Uterus (tissue), 4 donors: ENCODE results near the gene TSTD1. TPM values are rescaled to one million over a fixed set of nuclear protein-coding genes. Genes with fewer than 3 reads are reported as not detected.

Experiments
- DNase-seq, 2 donors: peaks; one replicate each; pipeline ENCODE4 v3.0.0-alpha.2; 2019 to 2020
- H3K27ac ChIP-seq, 2 donors: fragments of 200-600 bp; sonication (generic); 1 replicate in 1 of 2; 2 replicates in 1 of 2; pipeline ENCODE4 v1.5.1; 2016 to 2018
- H3K27me3 ChIP-seq, 2 donors: fragments of 200-600 bp; sonication (generic); one replicate each; pipeline ENCODE4 v1.5.1; 2018 to 2019; ENCODE audit warnings: control low read depth in 1 of 2
- H3K36me3 ChIP-seq, 2 donors: fragments of 200-600 bp; sonication (generic); one replicate each; pipeline ENCODE4 v1.5.1; 2019; ENCODE audit warnings: control low read depth in 1 of 2
- H3K4me1 ChIP-seq, 2 donors: fragments of 200-600 bp; sonication (generic); one replicate each; pipeline ENCODE4 v1.5.1; 2018 to 2019; ENCODE audit warnings: control low read depth in 1 of 2
- H3K4me3 ChIP-seq, 2 donors: fragments of 200-600 bp; sonication (generic); 1 replicate in 1 of 2; 2 replicates in 1 of 2; pipeline ENCODE4 v1.5.1; 2018 to 2019; ENCODE audit warnings: mild to moderate bottlenecking in 1 of 2
- H3K9me3 ChIP-seq, 2 donors: fragments of 200-600 bp; sonication (generic); one replicate each; pipeline ENCODE4 v1.5.1; 2019; ENCODE audit warnings: control low read depth in 1 of 2
- POLR2A ChIP-seq, 2 donors: fragments of 450-650 bp; IDR thresholded peaks; one replicate each; pipeline ENCODE4 v1.6.1; 2016; ENCODE audit warnings: antibody characterized with exemption in 2 of 2, mild to moderate bottlenecking in 1 of 2, moderate library complexity in 1 of 2
- intact Hi-C: fragments of 100-400 bp; cut with DNase I; formaldehyde crosslinking; loops from one replicate; pipeline ENCODE4 v1.15.1; 2023; ENCODE audit warnings: low total_unique reads
- total RNA-seq, 4 donors: library from RNA; depleted of rRNA in 3 of 4; stranded (reverse); fragments of >200 nt in 3 of 4; gene quantifications; one replicate each; pipeline versions ENCODE4 v1.1.0 to v1.2.4, GENCODE V29; 2014 to 2023
- TF ChIP-seq, protein P1 (sequence below), 4 experiments: fragments of 200-600 bp in 2 of 4; fragments of 450-650 bp in 2 of 4; sonication (generic) in 2 of 4; IDR thresholded peaks; one replicate each; pipeline ENCODE4 v1.5.1; 2016 to 2019; ENCODE audit warnings: antibody characterized with exemption in 4 of 4, mild to moderate bottlenecking in 2 of 4, moderate library complexity in 1 of 4
- donor health status: DM: yes; HTN: yes; CAD: no.

Gene TSTD1
- total RNA-seq, 4 donors from 2014 or later: 5.6 to 20.3 TPM; not detected in 2

DNA sequence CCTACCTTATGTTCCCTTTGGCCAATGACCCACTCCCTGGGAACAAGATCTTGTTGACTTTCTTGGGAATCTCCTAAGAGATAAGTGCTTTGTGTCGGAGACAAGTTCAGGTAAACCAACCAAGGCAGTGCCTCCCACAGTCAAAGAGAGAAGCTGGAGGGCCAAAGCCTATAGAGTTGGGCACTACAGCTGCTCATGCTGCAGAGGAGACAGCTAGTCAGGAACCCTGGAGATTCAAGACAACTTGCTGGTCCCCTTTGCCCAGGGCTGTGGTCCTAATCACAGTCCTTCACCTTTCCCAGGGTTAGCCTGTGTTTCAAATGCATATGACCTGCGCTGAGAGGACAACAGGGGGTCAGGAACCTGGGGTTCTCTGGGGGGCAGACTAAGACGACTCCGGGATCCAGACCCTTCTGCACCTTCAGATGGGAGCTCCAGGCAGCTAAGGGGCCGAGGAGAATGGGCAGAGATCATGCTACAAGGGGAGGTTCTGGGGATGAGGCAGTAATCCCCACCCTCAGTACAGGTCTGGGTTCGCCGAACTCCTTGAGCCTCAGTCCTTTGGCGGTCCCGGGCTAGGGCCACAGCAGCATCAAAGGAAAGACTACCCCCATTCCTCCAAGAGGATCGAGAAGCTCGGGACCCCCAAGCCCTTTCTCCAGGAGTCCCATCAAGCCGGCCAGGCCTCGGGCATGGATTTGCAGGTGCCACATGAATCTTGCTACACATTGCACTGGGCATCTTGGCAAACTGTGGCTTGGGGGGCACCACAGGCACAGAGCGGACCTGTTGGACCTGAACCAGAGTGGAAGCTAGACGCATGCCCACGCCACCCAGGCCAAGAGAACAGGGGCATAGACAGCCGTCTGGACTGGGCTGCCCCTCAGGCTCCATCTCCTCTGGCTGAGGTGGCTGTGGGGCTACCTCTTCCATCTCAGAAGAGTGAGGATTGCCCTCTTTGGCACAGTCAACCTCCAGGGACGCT lies 9.0 kb upstream of the TSTD1 start:
- intact Hi-C loops: no loop called here
- Histone ChIP-seq H3K4me3 (no peak overlapping the region), H3K36me3 (no peaks in the 10 kb centered on the region), H3K27me3 (no peaks in the 10 kb centered on the region), H3K9me3 (no peaks in the 10 kb centered on the region), H3K4me1 (peaks cover 0 to 6% of the 10 kb centered on the region in 2 donors), H3K27ac (no peak overlapping the region)
- DNase-seq: no peak
- TF ChIP-seq POLR2A (IDR thresholded peaks at IDR 0.05): no peak
- TF ChIP-seq, protein P1, sequence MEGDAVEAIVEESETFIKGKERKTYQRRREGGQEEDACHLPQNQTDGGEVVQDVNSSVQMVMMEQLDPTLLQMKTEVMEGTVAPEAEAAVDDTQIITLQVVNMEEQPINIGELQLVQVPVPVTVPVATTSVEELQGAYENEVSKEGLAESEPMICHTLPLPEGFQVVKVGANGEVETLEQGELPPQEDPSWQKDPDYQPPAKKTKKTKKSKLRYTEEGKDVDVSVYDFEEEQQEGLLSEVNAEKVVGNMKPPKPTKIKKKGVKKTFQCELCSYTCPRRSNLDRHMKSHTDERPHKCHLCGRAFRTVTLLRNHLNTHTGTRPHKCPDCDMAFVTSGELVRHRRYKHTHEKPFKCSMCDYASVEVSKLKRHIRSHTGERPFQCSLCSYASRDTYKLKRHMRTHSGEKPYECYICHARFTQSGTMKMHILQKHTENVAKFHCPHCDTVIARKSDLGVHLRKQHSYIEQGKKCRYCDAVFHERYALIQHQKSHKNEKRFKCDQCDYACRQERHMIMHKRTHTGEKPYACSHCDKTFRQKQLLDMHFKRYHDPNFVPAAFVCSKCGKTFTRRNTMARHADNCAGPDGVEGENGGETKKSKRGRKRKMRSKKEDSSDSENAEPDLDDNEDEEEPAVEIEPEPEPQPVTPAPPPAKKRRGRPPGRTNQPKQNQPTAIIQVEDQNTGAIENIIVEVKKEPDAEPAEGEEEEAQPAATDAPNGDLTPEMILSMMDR (IDR thresholded peaks at IDR 0.05): no peak

DNA sequence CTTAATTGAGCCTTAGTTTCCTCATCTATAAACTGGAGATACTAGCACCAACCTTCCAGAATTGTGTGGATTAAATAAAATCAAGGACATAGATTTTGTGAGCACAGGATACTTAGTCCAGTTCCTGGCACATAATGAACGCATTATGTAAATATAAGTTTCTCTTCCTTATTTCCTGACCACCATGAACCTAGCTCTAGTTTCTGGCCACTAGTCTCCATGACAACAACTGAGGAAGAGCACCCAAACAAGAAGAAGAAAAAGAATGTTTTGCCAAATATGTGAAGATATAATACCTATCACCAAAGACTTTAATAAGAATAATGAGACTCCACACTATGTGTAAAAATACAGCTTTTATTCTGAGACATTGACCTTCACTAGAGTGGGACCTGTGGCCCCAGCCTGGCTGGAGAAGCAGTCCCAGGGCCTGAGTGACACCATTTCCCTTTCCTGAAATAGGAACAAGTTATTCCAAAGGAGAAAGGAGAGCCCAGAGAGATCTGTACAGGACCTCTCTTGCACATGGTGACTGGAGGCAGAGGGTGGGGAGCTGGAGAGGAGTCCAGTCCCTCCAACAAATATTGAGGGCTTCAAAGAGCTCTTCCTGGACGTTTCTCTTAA lies 8.0 kb upstream of the TSTD1 start:
- no peaks in the 10 kb centered on the region for H3K36me3 ChIP-seq
- TF ChIP-seq POLR2A (IDR thresholded peaks at IDR 0.05): no peak
- TF ChIP-seq, protein P1 (IDR thresholded peaks at IDR 0.05): no peak
- intact Hi-C loops: no loop called here
- H3K4me3 ChIP-seq: peak overlapping the region; percentile 78 to 87
- DNase-seq: no peak
- no peaks in the 10 kb centered on the region for H3K9me3 ChIP-seq
- H3K4me1 ChIP-seq: peaks cover 0 to 6% of the 10 kb centered on the region in 2 donors
- H3K27ac ChIP-seq: peak overlapping the region; percentile 93 to 97
- no peaks in the 10 kb centered on the region for H3K27me3 ChIP-seq

DNA sequence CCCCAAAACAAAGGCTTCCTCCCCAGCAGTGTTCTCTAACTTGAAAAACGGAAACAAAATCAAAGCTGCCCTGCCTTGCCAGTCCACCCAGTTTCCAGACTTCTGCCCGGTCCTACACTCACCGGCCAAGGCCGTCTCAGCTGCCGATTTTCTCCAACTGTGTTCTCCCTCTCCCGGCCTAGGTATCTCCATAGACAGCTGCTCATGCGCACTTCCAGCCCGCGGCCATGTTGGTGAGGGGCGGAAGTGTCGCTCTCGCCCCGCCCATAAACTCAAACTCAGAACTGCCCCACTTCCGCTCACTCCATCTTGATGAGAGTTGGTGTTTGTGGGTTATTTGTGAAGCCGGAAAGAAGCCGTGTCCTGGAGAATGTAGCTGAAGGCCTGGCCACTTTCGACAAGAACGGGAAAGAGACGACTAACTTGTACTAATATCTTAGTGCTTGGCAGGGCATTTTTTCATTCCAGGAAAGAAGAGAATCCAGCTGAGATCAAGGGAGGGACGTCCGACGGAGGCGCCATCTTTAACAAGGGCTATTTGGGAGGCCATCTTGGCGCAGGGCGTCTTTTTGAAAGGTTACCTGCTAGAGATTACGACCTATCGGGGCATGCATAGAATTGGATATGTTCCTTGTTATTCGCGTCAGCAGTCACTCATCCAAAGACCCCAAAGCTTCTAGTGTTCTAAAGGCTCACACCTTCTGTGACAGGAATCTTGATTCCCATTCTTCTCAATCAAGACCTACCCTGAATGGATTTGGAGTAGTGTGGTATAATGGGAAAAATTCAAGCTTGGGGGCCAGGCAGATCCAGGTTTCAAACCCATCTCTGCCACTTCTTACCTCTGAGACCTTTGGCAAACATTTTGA lies 7.2 kb upstream of the TSTD1 start, which contains the start of gene USF1:
Gene USF1 (minus strand): TSS at position 242 of the 869 bp plus-strand sequence. CDS start 2,702 bp downstream, outside the sequence.
- TF ChIP-seq POLR2A (IDR thresholded peaks at IDR 0.05): peak; percentile 69 to 75
- TF ChIP-seq, protein P1 (IDR thresholded peaks at IDR 0.05): peak in 1 of 4 experiments; percentile 14
- H3K4me3 ChIP-seq: peak within 1 kb of the TSS; percentile 78 to 87
- H3K27me3 ChIP-seq: no peaks in the 10 kb centered on the region
- intact Hi-C loops: no loop called here
- no peaks in the 10 kb centered on the region for H3K9me3 ChIP-seq
- peak within 1 kb of the TSS; percentile 93 to 97 for H3K27ac ChIP-seq
- peak; percentile 93 to 95 for DNase-seq
- H3K36me3 ChIP-seq: no peaks in the 10 kb centered on the region
- H3K4me1 ChIP-seq: peaks cover 0 to 6% of the 10 kb centered on the region in 2 donors

DNA sequence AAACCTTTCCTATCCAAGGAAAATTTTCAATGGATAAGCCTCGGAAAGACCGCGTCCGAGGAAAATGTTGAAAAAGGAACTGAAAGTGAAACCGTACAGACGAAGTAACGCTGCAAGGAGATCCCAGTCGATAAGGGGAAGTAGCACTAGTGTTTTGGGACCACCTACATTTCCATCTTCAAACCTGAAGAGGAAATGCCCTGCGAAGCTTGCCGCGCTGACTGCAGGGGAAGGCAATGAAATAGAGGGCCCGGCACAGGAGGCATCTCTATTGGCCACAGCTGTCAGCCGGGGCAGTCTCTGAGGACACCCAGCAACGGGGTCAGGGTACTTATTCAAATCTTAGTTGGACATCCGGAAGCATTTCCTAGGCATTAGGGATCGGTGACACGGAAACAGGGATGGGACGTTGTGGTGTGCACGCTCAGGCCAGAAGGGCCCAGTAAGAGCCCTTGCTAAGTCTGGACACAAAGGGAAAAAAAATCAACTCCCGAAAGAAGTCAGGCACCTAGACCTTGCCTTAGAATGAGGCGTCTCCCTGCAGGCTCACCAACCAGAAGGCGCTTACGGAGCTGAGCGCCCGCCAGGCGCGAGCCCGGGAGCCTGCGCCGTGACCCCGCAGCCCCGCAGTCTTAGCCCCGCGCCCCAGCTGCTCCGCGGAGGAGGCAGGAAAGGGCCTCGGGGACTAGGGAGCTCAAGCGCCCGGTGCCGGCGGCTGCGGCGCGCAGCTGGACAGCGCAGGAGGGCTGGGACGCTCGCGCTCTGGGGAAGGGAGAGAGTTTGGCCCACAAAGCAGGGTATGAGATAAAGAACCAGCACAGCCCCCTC lies 6.4 kb upstream of the TSTD1 start:
- Histone ChIP-seq H3K27me3 (no peaks in the 10 kb centered on the region), H3K4me3 (peak overlapping the region; percentile 78 to 87), H3K36me3 (no peaks in the 10 kb centered on the region), H3K9me3 (no peaks in the 10 kb centered on the region), H3K4me1 (peaks cover 0 to 6% of the 10 kb centered on the region in 2 donors), H3K27ac (peak overlapping the region; percentile 93 to 97)
- peak; percentile 43 to 56 for DNase-seq
- TF ChIP-seq, protein P1 (IDR thresholded peaks at IDR 0.05): no peak
- TF ChIP-seq POLR2A (IDR thresholded peaks at IDR 0.05): peak in 1 of 2 donors; percentile 10
- intact Hi-C loops: no loop called here
